HEK293 (cell line): Measurements from ENCODE around the gene TCAP.

Experiments
- CTCF ChIA-PET: fragments of 350-600 bp; formaldehyde crosslinking; extraction: SDS; loops from one replicate; lab custom pipeline; 2021; ENCODE audit warnings: antibody characterized with exemption; lab: Yijun Ruan, JAX
- POLR2A ChIA-PET: fragments of 300-600 bp; formaldehyde crosslinking; extraction: SDS; loops from one replicate; lab custom pipeline; 2020; ENCODE audit warnings: antibody characterized with exemption, inconsistent platforms; lab: Yijun Ruan, JAX
- H3K27ac ChIP-seq: fragments of 200-500 bp; sonication (Bioruptor generic); 2 replicates; pipeline ENCODE4 v1.5.1; 2014; ENCODE audit warnings: low read depth, low read length, control low read depth, inconsistent platforms; ENCODE audit errors: extremely low read depth
- H3K36me3 ChIP-seq, 2 experiments: fragments of 200-500 bp in 1 of 2; sonication (Bioruptor generic) in 1 of 2; 1 replicate in 1 of 2; 2 replicates in 1 of 2; pipeline ENCODE4 v1.5.1; 2014 to 2017; ENCODE audit warnings: inconsistent platforms in 2 of 2, low read length in 2 of 2; ENCODE audit not compliant: control insufficient read depth in 2 of 2, insufficient read depth in 1 of 2
- H3K4me1 ChIP-seq: fragments of 200-500 bp; sonication (Bioruptor generic); 2 replicates; pipeline ENCODE4 v1.5.1; 2014; ENCODE audit warnings: mild to moderate bottlenecking, low read length, inconsistent platforms; ENCODE audit not compliant: control insufficient read depth, insufficient read depth
- H3K4me3 ChIP-seq: 2 replicates; pipeline ENCODE4 v1.5.1; 2011; ENCODE audit warnings: low read depth, mild to moderate bottlenecking, control low read depth, low read length, moderate library complexity
- H3K9me3 ChIP-seq: fragments of 200-500 bp; sonication (Bioruptor generic); 2 replicates; pipeline ENCODE4 v1.5.1; 2014; ENCODE audit warnings: low read depth, low read length, inconsistent platforms; ENCODE audit not compliant: control insufficient read depth, insufficient read depth
- AEBP2 ChIP-seq: fragments of 450-650 bp; formaldehyde crosslinking; IDR thresholded peaks from 2 replicates; pipeline ENCODE4 v1.5.1; 2016; ENCODE audit warnings: missing biosample characterization, missing genetic modification characterization, borderline replicate concordance
- GLIS1 ChIP-seq: fragments of 450-650 bp; formaldehyde crosslinking; IDR thresholded peaks from 2 replicates; pipeline ENCODE4 v1.5.1; 2016; ENCODE audit warnings: missing biosample characterization, missing genetic modification characterization
- GLIS2 ChIP-seq: fragments of 450-650 bp; formaldehyde crosslinking; IDR thresholded peaks from 2 replicates; pipeline ENCODE4 v1.5.1; 2016; ENCODE audit warnings: missing biosample characterization, missing genetic modification characterization
- KLF7 ChIP-seq: fragments of 450-650 bp; formaldehyde crosslinking; IDR thresholded peaks from 2 replicates; pipeline ENCODE4 v1.5.1; 2016; ENCODE audit warnings: missing biosample characterization, missing genetic modification characterization, borderline replicate concordance
- REPIN1 ChIP-seq: fragments of 450-650 bp; formaldehyde crosslinking; IDR thresholded peaks from 2 replicates; pipeline ENCODE4 v1.5.1; 2017; ENCODE audit warnings: missing biosample characterization, missing genetic modification characterization, low read depth
- SCRT2 ChIP-seq: fragments of 450-650 bp; formaldehyde crosslinking; IDR thresholded peaks from 2 replicates; pipeline ENCODE4 v1.5.1; 2016; ENCODE audit warnings: missing biosample characterization, missing genetic modification characterization
- WT1 ChIP-seq: fragments of 450-650 bp; formaldehyde crosslinking; IDR thresholded peaks from 2 replicates; pipeline ENCODE4 v1.5.1; 2016; ENCODE audit warnings: missing biosample characterization, missing genetic modification characterization
- ZBTB49 ChIP-seq: fragments of 450-650 bp; formaldehyde crosslinking; IDR thresholded peaks from 2 replicates; pipeline ENCODE4 v1.5.1; 2016; ENCODE audit warnings: missing biosample characterization, missing genetic modification characterization, low read depth
- ZFP3 ChIP-seq: fragments of 450-650 bp; formaldehyde crosslinking; IDR thresholded peaks from 2 replicates; pipeline ENCODE4 v1.5.1; 2016; ENCODE audit warnings: low read depth, missing biosample characterization, missing genetic modification characterization
- ZNF169 ChIP-seq: fragments of 450-650 bp; formaldehyde crosslinking; IDR thresholded peaks from 2 replicates; pipeline ENCODE4 v1.5.1; 2016; ENCODE audit warnings: missing biosample characterization, missing genetic modification characterization
- ZNF184 ChIP-seq: fragments of 450-650 bp; IDR thresholded peaks from 2 replicates; pipeline ENCODE4 v1.5.1; 2018; ENCODE audit warnings: missing biosample characterization, mild to moderate bottlenecking, missing genetic modification characterization
- ZNF211 ChIP-seq: fragments of 450-650 bp; formaldehyde crosslinking; IDR thresholded peaks from 2 replicates; pipeline ENCODE4 v1.5.1; 2016; ENCODE audit warnings: low read depth, missing biosample characterization, missing genetic modification characterization
- ZNF24 ChIP-seq: fragments of 450-650 bp; formaldehyde crosslinking; IDR thresholded peaks from 2 replicates; pipeline ENCODE4 v1.5.1; 2016; ENCODE audit warnings: missing biosample characterization, missing genetic modification characterization
- ZNF324 ChIP-seq: fragments of 450-650 bp; formaldehyde crosslinking; IDR thresholded peaks from 2 replicates; pipeline ENCODE4 v1.5.1; 2016; ENCODE audit warnings: missing biosample characterization, missing genetic modification characterization
- ZNF335 ChIP-seq: fragments of 450-650 bp; formaldehyde crosslinking; conservative IDR thresholded peaks from 2 replicates; pipeline ENCODE4 v1.5.1; 2016; ENCODE audit warnings: missing biosample characterization, missing genetic modification characterization
- ZNF366 ChIP-seq: fragments of 450-650 bp; formaldehyde crosslinking; conservative IDR thresholded peaks from 2 replicates; pipeline ENCODE4 v1.5.1; 2016; ENCODE audit warnings: missing biosample characterization, missing genetic modification characterization
- ZNF488 ChIP-seq: fragments of 450-650 bp; formaldehyde crosslinking; IDR thresholded peaks from 2 replicates; pipeline ENCODE4 v1.5.1; 2016; ENCODE audit warnings: missing biosample characterization, missing genetic modification characterization
- ZNF596 ChIP-seq: fragments of 450-650 bp; IDR thresholded peaks from 2 replicates; pipeline ENCODE4 v1.5.0; 2018; ENCODE audit warnings: missing biosample characterization, mild to moderate bottlenecking, missing genetic modification characterization, moderate library complexity
- ZNF654 ChIP-seq: fragments of 450-650 bp; formaldehyde crosslinking; IDR thresholded peaks from 2 replicates; pipeline ENCODE4 v1.5.1; 2016; ENCODE audit warnings: low read depth, missing biosample characterization, missing genetic modification characterization
- ZNF747 ChIP-seq: fragments of 450-650 bp; formaldehyde crosslinking; IDR thresholded peaks from 2 replicates; pipeline ENCODE4 v1.5.1; 2016; ENCODE audit warnings: missing biosample characterization, missing genetic modification characterization
- ZNF791 ChIP-seq: fragments of 450-650 bp; formaldehyde crosslinking; IDR thresholded peaks from 2 replicates; pipeline ENCODE4 v1.5.1; 2016; ENCODE audit warnings: missing biosample characterization, missing genetic modification characterization
- ZNF792 ChIP-seq: fragments of 450-650 bp; formaldehyde crosslinking; IDR thresholded peaks from 2 replicates; pipeline ENCODE4 v1.5.1; 2016; ENCODE audit warnings: missing biosample characterization, missing genetic modification characterization
- ZNF830 ChIP-seq: fragments of 450-650 bp; IDR thresholded peaks from 2 replicates; pipeline ENCODE4 v1.5.0; 2018; ENCODE audit warnings: missing biosample characterization, missing genetic modification characterization, low read depth, mild to moderate bottlenecking, moderate library complexity

The TCAP gene

GRCh38 chr17:39640591-39641031, 24.5 kb upstream of the TCAP start (continued):
- TF ChIP-seq GLIS1 (tag by site-specific recombination): no peak
- TF ChIP-seq ZNF366 (tag by site-specific recombination): no peak
- no peak for TF ChIP-seq GLIS2 (tag by site-specific recombination)
- TF ChIP-seq AEBP2: no peak
- no peak for TF ChIP-seq ZFP3
- TF ChIP-seq SCRT2 (tag by site-specific recombination): no peak
- TF ChIP-seq ZNF792 (tag by site-specific recombination): no peak
- TF ChIP-seq WT1 (tag by site-specific recombination): no peak

GRCh38 chr17:39641097-39641496, 24.1 kb upstream of the TCAP start:
- TF ChIP-seq ZNF596 (tag by site-specific recombination) (no peak), ZNF184 (tag by site-specific recombination) (no peak), ZNF324 (tag by site-specific recombination) (no peak)
- Histone ChIP-seq H3K4me1 (peaks cover 30% of the 10 kb centered on the region), H3K27ac (no peak overlapping the region), H3K9me3 (no peaks in the 10 kb centered on the region), H3K4me3 (no peak overlapping the region), H3K36me3 (no peaks in the 10 kb centered on the region)
- ChIA-PET POLR2A (interaction anchor here (1.6 kb wide), 1 partner anchor 10 kb away, joined by 3 read pairs; no protein-coding TSS in a partner anchor), CTCF (interaction anchor here (9.2 to 14.6 kb wide), 2 partner anchors 11 to 19 kb away, joined by 126 to 311 read pairs; no protein-coding TSS in a partner anchor)

DNA sequence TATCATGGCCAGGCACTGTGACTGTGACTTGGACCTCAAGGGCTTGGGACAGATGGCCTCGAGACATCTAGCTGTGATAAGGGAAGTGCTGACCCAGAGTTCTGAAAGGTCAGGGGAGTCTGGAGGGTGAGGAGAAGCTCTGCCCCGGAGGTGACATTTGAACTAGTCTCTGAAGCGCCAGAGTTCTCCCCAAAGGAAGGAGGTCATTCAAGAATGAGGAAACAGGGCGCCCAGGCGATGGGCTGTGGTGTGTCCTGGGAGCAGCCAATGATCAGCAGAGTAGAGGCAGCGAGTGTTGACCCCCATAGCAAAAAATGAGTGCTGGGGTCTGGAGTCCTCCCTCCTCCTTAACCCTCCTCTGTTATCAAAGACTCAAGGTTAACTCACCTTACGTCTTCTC, 23.3 kb upstream of the TCAP start:
- TF ChIP-seq ZNF488 (tag by site-specific recombination) (no peak), ZNF24 (no peak), ZNF747 (no peak), ZBTB49 (tag by site-specific recombination) (no peak), KLF7 (tag by site-specific recombination) (no peak), ZNF335 (tag by site-specific recombination) (no peak), REPIN1 (tag by site-specific recombination) (no peak), ZNF654 (tag by site-specific recombination) (no peak), GLIS1 (tag by site-specific recombination) (no peak), ZNF211 (tag by site-specific recombination) (no peak), ZNF169 (tag by site-specific recombination) (no peak), ZNF791 (tag by site-specific recombination) (no peak), ZNF830 (no peak)
- TF ChIP-seq, all 188 proteins: peak for 0
- H3K4me3 ChIP-seq: no peak overlapping the region
- POLR2A ChIA-PET: interaction anchor here (0.6 kb wide), 1 partner anchor 271 kb away, joined by 4 read pairs; no protein-coding TSS in a partner anchor
- H3K4me1 ChIP-seq: peaks cover 25% of the 10 kb centered on the region
- no peaks in the 10 kb centered on the region for H3K9me3 ChIP-seq
- no peaks in the 10 kb centered on the region for H3K36me3 ChIP-seq
- no peak overlapping the region for H3K27ac ChIP-seq
- CTCF ChIA-PET: interaction anchor here (0.7 to 14.6 kb wide), 3 partner anchors 9 to 20 kb away, joined by 3 to 311 read pairs (median 126); no protein-coding TSS in a partner anchor
